ENCODE measurements around the gene AOPEP. TPM values are rescaled to one million over a fixed set of nuclear protein-coding genes. Genes with fewer than 3 reads are reported as not detected.

AOPEP gene
- total RNA-seq, 2 donors from 2014 or later, result 81.5 to 224 TPM

DNA sequence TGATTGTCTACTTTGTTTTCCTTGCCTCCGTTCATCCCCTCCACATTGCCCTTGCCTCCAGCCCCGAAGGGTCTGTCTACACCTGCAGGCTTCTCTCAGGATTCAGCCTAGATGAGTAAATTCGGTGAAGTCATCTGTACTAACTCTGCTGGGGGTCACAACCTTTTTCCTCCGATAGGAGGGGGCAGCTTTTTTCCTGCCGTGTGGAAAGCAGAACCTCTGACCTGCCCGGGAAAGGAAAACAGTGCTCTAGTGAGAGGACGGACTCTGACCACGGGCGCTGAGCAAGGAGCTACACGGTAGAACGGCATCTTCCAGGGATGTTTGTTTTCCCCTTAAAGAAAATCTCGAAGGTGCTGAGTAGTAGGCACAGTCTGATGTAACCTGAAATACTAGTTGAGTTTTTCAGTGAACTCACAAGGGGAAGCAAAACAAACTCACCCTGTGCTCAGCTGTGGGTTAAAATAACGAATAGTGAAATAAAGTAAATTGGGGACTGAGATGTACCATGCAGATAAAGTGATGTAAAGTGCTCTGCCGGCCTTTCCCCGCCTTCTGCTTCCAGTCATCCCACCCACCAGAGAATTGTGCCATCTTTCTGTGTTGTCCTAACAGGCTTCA, 281.8 kb downstream of the AOPEP start:
- 9 to 16% methylated on average over 15 of the region's 15 CpGs for WGBS, 2 donors
- no peaks in the 10 kb centered on the region for H3K27me3 ChIP-seq
- ATAC-seq, result no peak
- DNase-seq, result peak in 1 of 4 donors; percentile 57
- peak overlapping the region; percentile 98 to 100 (median 98) for H3K27ac ChIP-seq
- intact Hi-C loops (cut with DNase I), result no loop called here
- no peak for TF ChIP-seq POLR2A (IDR thresholded peaks at IDR 0.05)
- TF ChIP-seq, protein P1, sequence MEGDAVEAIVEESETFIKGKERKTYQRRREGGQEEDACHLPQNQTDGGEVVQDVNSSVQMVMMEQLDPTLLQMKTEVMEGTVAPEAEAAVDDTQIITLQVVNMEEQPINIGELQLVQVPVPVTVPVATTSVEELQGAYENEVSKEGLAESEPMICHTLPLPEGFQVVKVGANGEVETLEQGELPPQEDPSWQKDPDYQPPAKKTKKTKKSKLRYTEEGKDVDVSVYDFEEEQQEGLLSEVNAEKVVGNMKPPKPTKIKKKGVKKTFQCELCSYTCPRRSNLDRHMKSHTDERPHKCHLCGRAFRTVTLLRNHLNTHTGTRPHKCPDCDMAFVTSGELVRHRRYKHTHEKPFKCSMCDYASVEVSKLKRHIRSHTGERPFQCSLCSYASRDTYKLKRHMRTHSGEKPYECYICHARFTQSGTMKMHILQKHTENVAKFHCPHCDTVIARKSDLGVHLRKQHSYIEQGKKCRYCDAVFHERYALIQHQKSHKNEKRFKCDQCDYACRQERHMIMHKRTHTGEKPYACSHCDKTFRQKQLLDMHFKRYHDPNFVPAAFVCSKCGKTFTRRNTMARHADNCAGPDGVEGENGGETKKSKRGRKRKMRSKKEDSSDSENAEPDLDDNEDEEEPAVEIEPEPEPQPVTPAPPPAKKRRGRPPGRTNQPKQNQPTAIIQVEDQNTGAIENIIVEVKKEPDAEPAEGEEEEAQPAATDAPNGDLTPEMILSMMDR (IDR thresholded peaks at IDR 0.05), result no peak
- H3K4me3 ChIP-seq, result no peak overlapping the region
- H3K9me3 ChIP-seq, result no peaks in the 10 kb centered on the region
- H3K4me1 ChIP-seq, result peaks cover 49% of the 10 kb centered on the region
- no peaks in the 10 kb centered on the region for H3K36me3 ChIP-seq (replicated peaks in 1 of 2; ENCODE audit: insufficient read depth in 1 of 2, low read depth in 2 of 2)

DNA sequence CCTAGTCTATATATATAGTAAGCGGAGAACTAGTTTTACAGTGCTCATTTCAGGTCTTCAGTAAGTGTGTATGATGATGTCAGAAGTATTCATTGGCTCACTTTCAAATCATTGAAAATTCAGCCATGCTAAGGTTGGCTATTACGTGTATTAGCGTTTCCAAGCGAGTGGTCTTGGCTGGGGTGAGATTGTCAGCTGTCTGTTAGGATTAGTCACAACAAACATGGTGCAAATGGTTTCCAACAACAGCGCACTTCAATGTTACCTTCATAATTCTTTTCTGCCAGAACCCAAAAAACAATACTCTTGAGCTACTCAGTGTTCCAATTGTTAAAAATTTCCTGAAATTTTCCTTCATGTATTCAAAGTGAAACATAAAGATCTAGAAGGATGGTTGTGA, 283.0 kb downstream of the AOPEP start:
- Histone ChIP-seq H3K9me3 (no peaks in the 10 kb centered on the region), H3K36me3 (replicated peaks in 1 of 2; ENCODE audit: insufficient read depth in 1 of 2, low read depth in 2 of 2) (no peaks in the 10 kb centered on the region), H3K4me1 (peaks cover 61% of the 10 kb centered on the region), H3K27me3 (no peaks in the 10 kb centered on the region), H3K4me3 (no peak overlapping the region), H3K27ac (peak overlapping the region in 3 of 4 donors; percentile 10 to 99 (median 56))
- intact Hi-C loops (cut with DNase I), result no loop called here
- DNase-seq (no peak), ATAC-seq (no peak)
- TF ChIP-seq, protein P1 (IDR thresholded peaks at IDR 0.05), result no peak
- TF ChIP-seq POLR2A (IDR thresholded peaks at IDR 0.05), result peak in 1 of 3 donors; percentile 28
- WGBS, 2 donors, result 30 to 47% methylated on average over 5 of the region's 5 CpGs

DNA sequence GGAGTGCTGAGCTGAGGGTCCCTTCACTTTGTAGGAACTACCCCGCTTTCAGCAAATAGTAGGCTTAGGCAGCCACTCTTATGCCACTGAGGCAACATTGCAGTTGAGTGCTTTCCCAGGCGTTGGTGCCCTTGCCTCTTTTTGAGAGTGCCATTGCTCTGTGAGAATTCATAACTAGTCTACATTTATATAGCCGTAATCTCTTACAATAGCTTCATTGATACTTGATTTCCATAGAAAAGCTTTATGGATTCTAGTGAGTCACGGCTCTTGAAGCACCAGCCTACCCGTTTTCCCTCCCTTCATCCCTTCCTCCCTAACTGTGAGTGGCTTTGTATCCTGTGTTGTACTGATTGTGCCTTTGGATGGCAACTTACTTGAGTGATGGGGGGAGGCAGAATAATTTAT, 283.9 kb downstream of the AOPEP start:
- Histone ChIP-seq H3K4me3 (no peak overlapping the region), H3K9me3 (no peaks in the 10 kb centered on the region), H3K27me3 (no peaks in the 10 kb centered on the region), H3K36me3 (replicated peaks in 1 of 2; ENCODE audit: insufficient read depth in 1 of 2, low read depth in 2 of 2) (peaks cover 0 to 2% of the 10 kb centered on the region in 2 donors), H3K27ac (peak overlapping the region in 3 of 4 donors; percentile 13 to 99 (median 37)), H3K4me1 (peaks cover 67% of the 10 kb centered on the region)
- WGBS, 2 donors, result 73 to 81% methylated on average over 5 of the region's 5 CpGs
- no peak for ATAC-seq
- intact Hi-C loops (cut with DNase I), result no loop called here
- DNase-seq, result no peak
- TF ChIP-seq, protein P1 (IDR thresholded peaks at IDR 0.05), result no peak
- TF ChIP-seq POLR2A (IDR thresholded peaks at IDR 0.05), result no peak

DNA sequence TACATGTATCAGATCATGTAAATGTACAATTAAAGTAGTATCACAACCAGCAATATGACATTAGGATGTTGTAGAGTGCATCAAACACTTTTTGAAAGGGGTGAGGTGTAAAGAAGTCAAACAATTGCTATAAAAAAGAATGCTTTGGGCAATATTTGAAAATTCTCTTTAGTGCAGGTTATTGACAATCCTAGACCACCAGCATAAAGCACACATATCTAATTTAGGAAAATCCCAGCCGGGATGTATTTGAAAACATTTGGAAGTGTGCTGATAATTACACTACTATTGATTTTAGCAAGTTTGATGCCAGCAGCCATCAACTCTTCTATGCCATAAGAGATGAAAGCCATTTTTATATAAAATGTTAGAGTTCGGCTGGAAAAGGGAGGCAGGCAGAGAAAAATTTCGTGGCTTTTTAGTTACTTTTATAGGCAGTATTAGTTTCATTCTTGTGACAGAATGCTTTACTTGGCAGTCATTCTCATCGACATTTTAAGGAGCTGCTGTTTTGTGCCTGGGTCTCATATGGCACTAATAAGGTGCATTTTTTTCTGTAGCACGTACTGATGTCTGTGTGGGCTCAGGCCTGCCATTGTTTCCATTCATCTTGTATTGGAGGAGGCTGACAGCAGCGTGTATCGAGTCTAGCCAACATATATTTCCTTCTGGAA, 285.7 kb downstream of the AOPEP start:
- Histone ChIP-seq H3K36me3 (replicated peaks in 1 of 2; ENCODE audit: insufficient read depth in 1 of 2, low read depth in 2 of 2) (peaks cover 0 to 2% of the 10 kb centered on the region in 2 donors), H3K27ac (peak overlapping the region in 3 of 4 donors; percentile 4 to 99 (median 18)), H3K9me3 (no peaks in the 10 kb centered on the region), H3K27me3 (no peaks in the 10 kb centered on the region), H3K4me3 (no peak overlapping the region), H3K4me1 (peaks cover 69% of the 10 kb centered on the region)
- no peak for ATAC-seq
- TF ChIP-seq, protein P1 (IDR thresholded peaks at IDR 0.05), result no peak
- TF ChIP-seq POLR2A (IDR thresholded peaks at IDR 0.05), result no peak
- WGBS, 2 donors, result 56 to 60% methylated on average over 7 of the region's 7 CpGs
- DNase-seq, result no peak
- intact Hi-C loops (cut with DNase I), result no loop called here
